Measurements from ENCODE around the gene ASIC4. TPM values are rescaled to one million over a fixed set of nuclear protein-coding genes. Genes with fewer than 3 reads are reported as not detected.

Gene ASIC4
- total and polyA plus RNA-seq, 2 of the 13 experiments (the other 11 are each of a cell fraction or from before 2014, with no cell fraction given) = 0.03 TPM; not detected in 1

- TF ChIP-seq XRCC5 (optimal IDR thresholded peaks at IDR 0.05; ENCODE audit: low read length) (peak; percentile 66), HNRNPH1 (optimal IDR thresholded peaks at IDR 0.05; ENCODE audit: low read depth, low read length) (peak; percentile 81), ASH2L (IDR thresholded peaks at IDR 0.05; ENCODE audit: insufficient read length, low read depth, low read length) (peak; percentile 80), MYPOP (CRISPR knock-in tag; IDR thresholded peaks at IDR 0.05) (peak; percentile 88), ZNF256 (CRISPR knock-in tag; conservative IDR thresholded peaks at IDR 0.05) (peak; percentile 78), YEATS2 (CRISPR knock-in tag; IDR thresholded peaks at IDR 0.05; ENCODE audit: borderline replicate concordance) (peak; percentile 83; the same call in 1 of the 2 replicates), ZNF891 (CRISPR knock-in tag; IDR thresholded peaks at IDR 0.05) (peak; percentile 80; the same call in 1 of the 2 replicates), ZSCAN12 (CRISPR knock-in tag; IDR thresholded peaks at IDR 0.05) (peak; percentile 74; the same call in 1 of the 2 replicates), HHEX (CRISPR knock-in tag; IDR thresholded peaks at IDR 0.05) (no peak)
- TF ChIP-seq, protein P1, sequence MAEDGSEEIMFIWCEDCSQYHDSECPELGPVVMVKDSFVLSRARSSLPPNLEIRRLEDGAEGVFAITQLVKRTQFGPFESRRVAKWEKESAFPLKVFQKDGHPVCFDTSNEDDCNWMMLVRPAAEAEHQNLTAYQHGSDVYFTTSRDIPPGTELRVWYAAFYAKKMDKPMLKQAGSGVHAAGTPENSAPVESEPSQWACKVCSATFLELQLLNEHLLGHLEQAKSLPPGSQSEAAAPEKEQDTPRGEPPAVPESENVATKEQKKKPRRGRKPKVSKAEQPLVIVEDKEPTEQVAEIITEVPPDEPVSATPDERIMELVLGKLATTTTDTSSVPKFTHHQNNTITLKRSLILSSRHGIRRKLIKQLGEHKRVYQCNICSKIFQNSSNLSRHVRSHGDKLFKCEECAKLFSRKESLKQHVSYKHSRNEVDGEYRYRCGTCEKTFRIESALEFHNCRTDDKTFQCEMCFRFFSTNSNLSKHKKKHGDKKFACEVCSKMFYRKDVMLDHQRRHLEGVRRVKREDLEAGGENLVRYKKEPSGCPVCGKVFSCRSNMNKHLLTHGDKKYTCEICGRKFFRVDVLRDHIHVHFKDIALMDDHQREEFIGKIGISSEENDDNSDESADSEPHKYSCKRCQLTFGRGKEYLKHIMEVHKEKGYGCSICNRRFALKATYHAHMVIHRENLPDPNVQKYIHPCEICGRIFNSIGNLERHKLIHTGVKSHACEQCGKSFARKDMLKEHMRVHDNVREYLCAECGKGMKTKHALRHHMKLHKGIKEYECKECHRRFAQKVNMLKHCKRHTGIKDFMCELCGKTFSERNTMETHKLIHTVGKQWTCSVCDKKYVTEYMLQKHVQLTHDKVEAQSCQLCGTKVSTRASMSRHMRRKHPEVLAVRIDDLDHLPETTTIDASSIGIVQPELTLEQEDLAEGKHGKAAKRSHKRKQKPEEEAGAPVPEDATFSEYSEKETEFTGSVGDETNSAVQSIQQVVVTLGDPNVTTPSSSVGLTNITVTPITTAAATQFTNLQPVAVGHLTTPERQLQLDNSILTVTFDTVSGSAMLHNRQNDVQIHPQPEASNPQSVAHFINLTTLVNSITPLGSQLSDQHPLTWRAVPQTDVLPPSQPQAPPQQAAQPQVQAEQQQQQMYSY (CRISPR knock-in tag; IDR thresholded peaks at IDR 0.05) = peak; percentile 81
Observed at GRCh38 chr2:219498280-219499057, 15.8 kb upstream of the ASIC4 start, which contains the start of gene GMPPA (continued).

Measured in HepG2 (cell line).